Testis (tissue), 3 donors: ENCODE measurements around the gene ZBTB33. TPM values are rescaled to one million over a fixed set of nuclear protein-coding genes. Genes with fewer than 3 reads are reported as not detected.

Experiments
- DNase-seq: peaks from one replicate; pipeline ENCODE4 v3.0.0-alpha.2; 2019
- H3K27ac ChIP-seq, 2 donors: fragments of 200-600 bp; sonication (generic); one replicate each; pipeline ENCODE4 v1.5.1; 2019
- H3K27me3 ChIP-seq: fragments of 200-600 bp; sonication (generic); one replicate; pipeline ENCODE4 v1.5.1; 2019
- H3K36me3 ChIP-seq: fragments of 200-600 bp; sonication (generic); one replicate; pipeline ENCODE4 v1.5.1; 2017; ENCODE audit warnings: low read depth; ENCODE audit errors: missing control alignments
- H3K4me1 ChIP-seq: fragments of 200-600 bp; sonication (generic); one replicate; pipeline ENCODE4 v1.5.1; 2019
- H3K4me3 ChIP-seq, 2 donors: fragments of 200-600 bp; sonication (generic); one replicate each; pipeline ENCODE4 v1.5.1; 2017 to 2019
- H3K9me3 ChIP-seq: fragments of 200-600 bp; sonication (generic); one replicate; pipeline ENCODE4 v1.5.1; 2017
- POLR2A ChIP-seq: fragments of 450-650 bp; IDR thresholded peaks from one replicate; pipeline ENCODE4 v1.6.1; 2017; ENCODE audit warnings: antibody characterized with exemption, mild to moderate bottlenecking, moderate library complexity
- WGBS, 2 donors: methylation state at CpG; one replicate each; pipeline ENCODE4 v1.1.5; 2018; 5-methylcytosine and 5-hydroxymethylcytosine counted together
- intact Hi-C: fragments of 100-400 bp; cut with DNase I; formaldehyde crosslinking; loops from one replicate; pipeline ENCODE4 v1.15.1; 2023; ENCODE audit warnings: low total_unique reads
- polyA plus RNA-seq: library from polyadenylated mRNA; stranded (reverse); fragments of 350-450 nt; fragmentation: Illumina TruSeq; extraction: RNeasy Lipid Tissue Mini Kit (QIAGEN cat#74804); gene quantifications from one replicate; pipeline ENCODE4 v1.2.3, GENCODE V29; 2014; ENCODE audit warnings: low read depth, low replicate concordance; ENCODE audit not compliant: insufficient read depth
- total RNA-seq, 2 donors: library from RNA; depleted of rRNA; stranded (reverse); fragments of >200 nt; gene quantifications; one replicate each; pipeline ENCODE4 v1.2.3, GENCODE V29; 2016
- TF ChIP-seq, protein P1 (sequence below), 3 experiments: fragments of 450-650 bp in 2 of 3; fragments of 200-600 bp in 1 of 3; sonication (generic) in 1 of 3; IDR thresholded peaks; one replicate each; pipeline ENCODE4 v1.5.1; 2016 to 2019; ENCODE audit warnings: antibody characterized with exemption in 3 of 3, mild to moderate bottlenecking in 2 of 3, moderate library complexity in 1 of 3

The ZBTB33 gene
- total and polyA plus RNA-seq, 3 donors from 2014 or later = 10.2 to 19.9 (median 16.3) TPM

DNA sequence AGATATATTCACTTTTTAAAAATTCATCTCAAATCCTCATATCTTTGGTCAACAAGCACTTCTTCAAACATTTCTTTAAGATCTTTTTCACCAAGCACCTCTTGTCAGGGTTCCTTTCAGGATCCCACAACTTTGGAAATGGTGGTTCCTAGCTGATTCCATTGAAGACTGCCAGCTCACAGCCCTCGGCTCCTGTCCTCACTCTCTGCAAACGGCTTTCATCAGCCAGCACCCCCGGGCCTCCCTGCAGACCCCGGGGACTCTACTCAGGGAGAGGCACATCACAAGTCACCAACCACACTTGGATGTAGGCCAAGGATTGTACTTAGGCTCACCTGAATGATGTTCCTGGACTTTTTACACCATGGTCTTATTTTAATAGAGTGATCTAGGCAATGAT lies 20.0 kb downstream of the ZBTB33 start:
- no peak for DNase-seq
- Histone ChIP-seq H3K27me3 (no peaks in the 10 kb centered on the region), H3K4me3 (no peak overlapping the region), H3K36me3 (no peaks in the 10 kb centered on the region), H3K4me1 (no peaks in the 10 kb centered on the region), H3K9me3 (no peaks in the 10 kb centered on the region), H3K27ac (no peak overlapping the region)
- intact Hi-C loops = no loop called here
- WGBS, 2 donors = 93 to 100% methylated on average over 4 of the region's 4 CpGs
- TF ChIP-seq, protein P1, sequence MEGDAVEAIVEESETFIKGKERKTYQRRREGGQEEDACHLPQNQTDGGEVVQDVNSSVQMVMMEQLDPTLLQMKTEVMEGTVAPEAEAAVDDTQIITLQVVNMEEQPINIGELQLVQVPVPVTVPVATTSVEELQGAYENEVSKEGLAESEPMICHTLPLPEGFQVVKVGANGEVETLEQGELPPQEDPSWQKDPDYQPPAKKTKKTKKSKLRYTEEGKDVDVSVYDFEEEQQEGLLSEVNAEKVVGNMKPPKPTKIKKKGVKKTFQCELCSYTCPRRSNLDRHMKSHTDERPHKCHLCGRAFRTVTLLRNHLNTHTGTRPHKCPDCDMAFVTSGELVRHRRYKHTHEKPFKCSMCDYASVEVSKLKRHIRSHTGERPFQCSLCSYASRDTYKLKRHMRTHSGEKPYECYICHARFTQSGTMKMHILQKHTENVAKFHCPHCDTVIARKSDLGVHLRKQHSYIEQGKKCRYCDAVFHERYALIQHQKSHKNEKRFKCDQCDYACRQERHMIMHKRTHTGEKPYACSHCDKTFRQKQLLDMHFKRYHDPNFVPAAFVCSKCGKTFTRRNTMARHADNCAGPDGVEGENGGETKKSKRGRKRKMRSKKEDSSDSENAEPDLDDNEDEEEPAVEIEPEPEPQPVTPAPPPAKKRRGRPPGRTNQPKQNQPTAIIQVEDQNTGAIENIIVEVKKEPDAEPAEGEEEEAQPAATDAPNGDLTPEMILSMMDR (IDR thresholded peaks at IDR 0.05) = no peak
- no peak for TF ChIP-seq POLR2A

DNA sequence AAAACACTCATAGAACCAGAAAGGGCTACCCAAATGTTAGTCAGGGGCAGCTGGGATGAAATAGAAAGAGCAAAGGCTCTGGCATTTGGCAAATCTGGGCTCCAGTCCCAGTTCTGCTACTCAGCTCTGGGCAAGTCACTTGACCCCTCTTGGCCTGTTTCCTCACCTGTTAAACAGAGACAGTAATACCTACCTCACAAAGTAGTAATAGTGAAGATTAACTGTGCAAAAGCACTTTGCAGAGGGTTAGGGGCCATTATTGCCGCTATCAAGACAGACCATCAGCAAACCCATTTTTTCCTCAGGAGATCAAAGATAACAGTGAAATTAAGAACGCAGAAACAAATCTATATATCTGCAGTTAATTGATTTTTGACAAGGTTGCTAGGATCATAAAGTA lies 20.6 kb downstream of the ZBTB33 start:
- H3K4me3 ChIP-seq = no peak overlapping the region
- H3K27ac ChIP-seq = no peak overlapping the region
- H3K9me3 ChIP-seq = no peaks in the 10 kb centered on the region
- TF ChIP-seq, protein P1 (IDR thresholded peaks at IDR 0.05) = no peak
- no peak for TF ChIP-seq POLR2A
- intact Hi-C loops = no loop called here
- DNase-seq = no peak
- H3K4me1 ChIP-seq = no peaks in the 10 kb centered on the region
- H3K27me3 ChIP-seq = no peaks in the 10 kb centered on the region
- 65 to 81% methylated on average over 2 of the region's 2 CpGs for WGBS, 2 donors
- no peaks in the 10 kb centered on the region for H3K36me3 ChIP-seq

DNA sequence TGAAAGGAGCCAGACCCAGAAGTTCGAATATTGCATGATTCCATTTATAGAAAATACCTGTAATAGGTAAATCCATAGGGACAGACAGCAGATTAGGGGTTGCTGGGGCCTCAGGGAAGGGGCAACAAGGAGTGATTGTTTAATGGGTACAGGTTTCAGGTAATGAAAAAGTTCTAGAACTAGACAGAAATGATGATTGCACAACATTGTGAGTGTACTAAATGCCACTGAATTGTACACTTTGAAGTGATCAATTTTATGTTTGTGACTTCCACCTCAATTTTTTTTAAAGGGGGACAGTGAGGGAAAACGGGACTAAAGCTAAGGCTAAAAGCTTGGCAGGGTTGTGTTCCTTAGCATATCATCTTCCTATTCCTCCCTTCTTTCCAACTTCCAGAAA lies 23.5 kb downstream of the ZBTB33 start:
- intact Hi-C loops = no loop called here
- TF ChIP-seq, protein P1 (IDR thresholded peaks at IDR 0.05) = no peak
- no peak for TF ChIP-seq POLR2A
- Histone ChIP-seq H3K4me3 (no peak overlapping the region), H3K36me3 (no peaks in the 10 kb centered on the region), H3K27me3 (no peaks in the 10 kb centered on the region), H3K4me1 (no peaks in the 10 kb centered on the region), H3K9me3 (no peaks in the 10 kb centered on the region), H3K27ac (no peak overlapping the region)
- WGBS, 2 donors = 74 to 87% methylated on average over 2 of the region's 2 CpGs
- DNase-seq = no peak

DNA sequence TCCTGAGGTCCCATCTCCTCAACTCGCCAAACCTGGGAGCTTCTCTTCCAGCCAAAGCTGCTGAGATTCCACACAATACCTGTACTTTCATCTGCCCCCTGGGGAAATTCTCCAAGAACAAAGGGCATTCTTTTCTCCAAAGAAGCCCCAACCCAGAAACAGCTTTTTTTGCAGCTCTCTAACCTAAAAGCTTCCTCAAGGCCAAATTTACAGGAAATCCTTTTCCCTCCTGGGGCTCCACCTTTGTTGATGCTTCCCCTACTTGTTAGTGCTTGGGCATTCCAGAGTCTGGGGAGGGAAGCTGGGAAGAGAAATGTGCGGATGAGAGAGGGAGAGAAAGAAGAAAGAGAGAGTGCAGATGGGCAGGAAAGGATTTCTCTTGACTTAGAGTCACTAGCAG lies 24.3 kb downstream of the ZBTB33 start:
- 67 to 69% methylated on average over 2 of the region's 2 CpGs for WGBS, 2 donors
- intact Hi-C loops = no loop called here

More for the DNA sequence above, 24.3 kb downstream of the ZBTB33 start:
- Histone ChIP-seq H3K9me3 (no peaks in the 10 kb centered on the region), H3K27ac (no peak overlapping the region), H3K27me3 (no peaks in the 10 kb centered on the region), H3K4me1 (no peaks in the 10 kb centered on the region), H3K36me3 (no peaks in the 10 kb centered on the region), H3K4me3 (no peak overlapping the region)
- no peak for DNase-seq
- TF ChIP-seq POLR2A = no peak
- TF ChIP-seq, protein P1 (IDR thresholded peaks at IDR 0.05) = no peak
